Activated CD4-positive, alpha-beta T cell treated with anti-CD3 and anti-CD28 coated beads for 4 hours (primary cell): Measurements from ENCODE around the gene POU2AF3.
"Not testable (repeated sequence)": the region's sequence is repeated elsewhere in the genome, so short reads cannot be mapped to it uniquely, and the experiment has no call there.

Source experiments
- DNase-seq, 2 donors: peaks; one replicate each; pipeline ENCODE4 v3.0.0-alpha.2; 2020

Gene POU2AF3

GRCh38 chr11:111298413-111299100 lies at the start of gene POU2AF3:
Gene POU2AF3 (plus strand): TSS chr11:111298546. CDS start chr11:111298582, 36 bp downstream.
- no peak for DNase-seq

GRCh38 chr11:111250936-111251335 lies 47.4 kb upstream of the POU2AF3 start:
- no peak for DNase-seq

- no peak for DNase-seq
Observed at GRCh38 chr11:111253131-111253530, 45.2 kb upstream of the POU2AF3 start.

GRCh38 chr11:111253630-111254029 lies 44.7 kb upstream of the POU2AF3 start:
- no peak for DNase-seq

- DNase-seq, result no peak
Observed at GRCh38 chr11:111258046-111258445, 40.3 kb upstream of the POU2AF3 start.

GRCh38 chr11:111259896-111260295 lies 38.5 kb upstream of the POU2AF3 start:
- no peak for DNase-seq

- DNase-seq, result no peak
Observed at GRCh38 chr11:111260811-111261210, 37.5 kb upstream of the POU2AF3 start.

- DNase-seq, result no peak
Observed at GRCh38 chr11:111264646-111265045, 33.7 kb upstream of the POU2AF3 start.

- DNase-seq, result no peak
Observed at GRCh38 chr11:111265421-111265820, 32.9 kb upstream of the POU2AF3 start.

- not testable (repeated sequence) for DNase-seq
Observed at GRCh38 chr11:111268303-111268702, 30.0 kb upstream of the POU2AF3 start.

GRCh38 chr11:111269146-111269868 lies 29.0 kb upstream of the POU2AF3 start:
- DNase-seq, result no peak

- DNase-seq, result no peak
Observed at GRCh38 chr11:111272420-111272819, 25.9 kb upstream of the POU2AF3 start.

- DNase-seq, result no peak
Observed at GRCh38 chr11:111282562-111283075, 15.7 kb upstream of the POU2AF3 start.

GRCh38 chr11:111283945-111284481 lies 14.3 kb upstream of the POU2AF3 start:
- DNase-seq, result no peak

GRCh38 chr11:111285189-111286091 lies 12.9 kb upstream of the POU2AF3 start:
- no peak for DNase-seq

GRCh38 chr11:111291764-111292163 lies 6.6 kb upstream of the POU2AF3 start:
- DNase-seq, result no peak

GRCh38 chr11:111292408-111292807 lies 5.9 kb upstream of the POU2AF3 start:
- not testable (repeated sequence) for DNase-seq

GRCh38 chr11:111296196-111296595 lies 2.1 kb upstream of the POU2AF3 start:
- DNase-seq, result no peak

GRCh38 chr11:111297696-111298095 lies 650 bp upstream of the POU2AF3 start:
- no peak for DNase-seq

GRCh38 chr11:111299101-111300026 lies 1.0 kb downstream of the POU2AF3 start:
- DNase-seq, result no peak

- no peak for DNase-seq
Observed at GRCh38 chr11:111300569-111300968, 2.2 kb downstream of the POU2AF3 start.
